HG02759 (cell line): ENCODE data around the gene RAB22A.

Experiments used
- ATAC-seq: cut with Tn5 transposase; IDR thresholded peaks from one replicate; pipeline ENCODE4 v1.9.1; 2021; ENCODE audit warnings: mild to moderate bottlenecking, moderate library complexity; ENCODE audit not compliant: unreplicated experiment

The RAB22A gene, protein sequence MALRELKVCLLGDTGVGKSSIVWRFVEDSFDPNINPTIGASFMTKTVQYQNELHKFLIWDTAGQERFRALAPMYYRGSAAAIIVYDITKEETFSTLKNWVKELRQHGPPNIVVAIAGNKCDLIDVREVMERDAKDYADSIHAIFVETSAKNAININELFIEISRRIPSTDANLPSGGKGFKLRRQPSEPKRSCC

DNA sequence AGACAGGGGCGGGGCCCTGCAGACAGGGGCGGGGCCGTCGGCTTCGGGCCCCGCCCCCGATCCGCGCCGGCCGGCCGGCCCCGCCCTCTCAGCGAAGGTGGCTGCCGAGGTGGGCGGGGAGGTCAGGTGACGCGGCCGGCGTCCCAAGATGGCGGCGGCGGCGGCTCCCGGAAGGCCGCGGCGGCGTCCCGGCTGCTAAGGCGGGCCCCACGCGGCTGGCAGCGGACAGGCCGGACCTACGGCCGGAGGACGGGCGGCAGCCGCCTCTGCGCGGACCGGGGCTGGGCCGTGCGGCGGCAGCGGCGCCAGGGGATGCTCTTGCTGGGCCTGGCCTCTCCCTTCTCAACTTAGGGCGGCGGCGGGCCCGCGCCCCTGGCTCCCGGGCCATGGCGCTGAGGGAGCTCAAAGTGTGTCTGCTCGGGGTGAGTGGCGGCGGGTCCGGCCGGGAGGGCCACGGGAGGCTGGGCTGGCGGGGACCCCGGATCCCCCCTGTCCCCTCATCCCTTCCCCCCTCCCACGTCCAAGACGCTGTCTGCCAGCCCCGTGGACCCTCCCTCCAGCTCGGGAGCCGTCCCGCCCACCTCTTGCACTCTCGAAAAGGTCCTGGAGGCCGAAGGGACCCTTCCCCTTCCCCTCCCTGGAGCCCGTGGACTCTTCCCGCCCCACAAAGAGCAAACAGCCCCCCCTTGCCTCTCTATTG, at the start of gene RAB22A:
TSS of gene RAB22A (plus strand) at position 125 of the 700 bp plus-strand sequence. CDS start at position 387, 262 bp downstream.
- peak; percentile 81 for ATAC-seq

DNA sequence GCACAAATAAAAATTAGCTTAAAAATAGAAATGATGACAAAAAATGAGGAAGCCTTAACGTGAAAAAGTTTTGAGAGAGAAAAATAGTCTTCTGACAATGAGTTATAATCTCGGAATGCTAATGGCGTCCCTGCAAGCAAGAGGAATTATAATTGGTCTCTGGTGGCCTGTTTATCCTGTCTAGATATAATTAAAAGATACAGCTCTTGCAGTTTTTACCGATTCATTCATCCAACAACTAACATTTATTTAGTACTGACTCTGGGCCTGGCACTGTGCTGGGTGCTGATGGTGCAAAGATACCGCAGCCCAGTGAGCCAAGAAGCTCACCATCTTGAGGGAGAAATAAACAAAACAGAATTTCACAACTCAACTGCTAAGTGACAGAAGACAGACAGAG, 49.5 kb upstream of the RAB22A start:
- ATAC-seq: no peak

DNA sequence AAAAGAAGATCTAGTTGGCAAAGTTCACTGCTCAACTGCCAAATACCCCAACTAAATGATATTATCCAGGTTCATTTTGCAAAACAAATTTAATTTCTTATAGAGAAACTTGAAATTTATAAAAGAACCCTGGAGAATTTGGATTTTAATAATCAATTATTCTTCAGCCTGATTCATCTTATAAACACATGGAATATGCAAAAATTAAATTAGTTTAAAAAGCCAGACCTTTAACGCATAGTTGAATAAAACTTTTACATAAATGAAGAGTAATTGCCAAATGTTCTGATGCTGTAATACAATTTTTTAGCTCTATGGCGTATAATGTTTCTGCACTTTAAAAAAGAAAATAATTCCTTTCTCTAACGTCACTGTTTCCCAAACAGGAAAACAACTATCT, 47.9 kb upstream of the RAB22A start:
- no peak for ATAC-seq

DNA sequence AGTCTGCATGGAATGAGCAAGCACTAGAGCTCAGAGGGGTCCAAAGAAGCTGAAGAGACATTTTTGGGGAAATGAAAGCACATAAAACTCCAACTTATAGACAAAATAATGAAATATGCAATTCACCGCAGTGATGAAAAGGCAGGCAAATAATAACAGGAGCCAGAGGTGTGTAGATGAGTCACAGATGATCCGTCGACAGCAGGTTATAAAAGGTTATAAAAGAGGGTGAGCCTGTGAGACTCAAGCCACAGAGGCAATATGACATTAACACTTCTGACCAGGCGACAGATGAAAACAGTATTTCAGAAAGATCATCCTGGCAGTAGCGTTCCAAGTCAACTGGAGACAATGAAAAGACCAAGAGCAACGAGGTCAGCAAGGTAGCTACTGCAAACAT, 45.2 kb upstream of the RAB22A start:
- ATAC-seq: no peak

DNA sequence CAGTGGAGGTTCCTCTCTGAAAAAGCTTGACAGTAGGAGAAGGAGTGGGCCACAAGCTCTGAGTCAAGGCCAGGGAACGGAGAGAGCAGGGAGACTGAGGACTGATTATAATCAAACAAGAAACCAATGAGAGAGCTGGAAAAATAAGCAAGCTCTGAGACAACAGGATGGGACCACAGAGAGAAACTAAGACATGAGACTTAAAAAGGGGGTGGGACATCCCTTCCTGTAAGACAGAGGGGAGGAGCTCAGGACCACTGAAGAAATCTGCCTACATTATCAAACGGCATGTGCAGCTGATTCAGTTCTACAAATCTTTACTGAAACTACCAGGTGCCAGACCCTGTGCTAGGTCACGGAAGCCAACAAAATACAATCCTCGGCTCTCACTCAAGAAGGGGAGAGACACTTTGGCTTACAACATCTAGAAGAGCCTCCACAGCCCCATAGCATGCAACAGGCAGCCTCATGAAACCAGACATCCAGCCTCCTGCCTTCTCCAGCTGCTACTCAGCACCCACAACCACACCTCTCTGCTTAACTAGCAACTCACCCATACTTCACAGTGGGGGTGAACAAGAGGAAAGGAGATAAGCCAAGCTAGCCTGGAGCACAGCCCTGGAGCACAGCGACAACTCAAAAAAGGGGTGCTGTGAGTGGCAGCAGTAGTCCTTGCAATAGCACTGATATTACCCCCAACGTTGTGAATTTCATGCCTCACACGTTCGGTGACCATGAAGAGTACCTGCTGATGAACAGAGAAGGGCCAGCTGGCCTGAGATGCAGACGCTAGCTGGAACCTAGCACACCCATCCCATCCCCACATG, 41.9 kb upstream of the RAB22A start:
- no peak for ATAC-seq

DNA sequence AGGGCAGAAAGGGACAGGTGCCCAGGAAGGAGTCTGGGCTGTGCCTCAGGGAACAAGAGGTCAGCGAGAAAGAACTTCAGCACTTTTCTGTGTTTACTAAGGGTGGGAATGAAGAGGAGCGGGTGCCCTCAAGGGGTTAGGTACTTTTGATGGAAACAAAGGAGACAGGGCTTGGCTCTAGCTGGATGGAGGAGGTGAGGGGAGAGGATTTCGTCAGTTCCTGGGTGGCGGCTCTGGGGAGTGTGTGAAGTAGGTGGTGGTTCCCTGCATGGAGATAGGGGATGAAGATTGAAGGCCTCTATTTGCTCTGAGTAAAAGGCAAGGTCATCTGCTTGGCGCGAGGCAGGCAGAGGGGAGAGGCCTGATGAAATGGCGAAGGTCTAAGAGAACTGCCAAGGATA, 41.1 kb upstream of the RAB22A start:
- no peak for ATAC-seq

DNA sequence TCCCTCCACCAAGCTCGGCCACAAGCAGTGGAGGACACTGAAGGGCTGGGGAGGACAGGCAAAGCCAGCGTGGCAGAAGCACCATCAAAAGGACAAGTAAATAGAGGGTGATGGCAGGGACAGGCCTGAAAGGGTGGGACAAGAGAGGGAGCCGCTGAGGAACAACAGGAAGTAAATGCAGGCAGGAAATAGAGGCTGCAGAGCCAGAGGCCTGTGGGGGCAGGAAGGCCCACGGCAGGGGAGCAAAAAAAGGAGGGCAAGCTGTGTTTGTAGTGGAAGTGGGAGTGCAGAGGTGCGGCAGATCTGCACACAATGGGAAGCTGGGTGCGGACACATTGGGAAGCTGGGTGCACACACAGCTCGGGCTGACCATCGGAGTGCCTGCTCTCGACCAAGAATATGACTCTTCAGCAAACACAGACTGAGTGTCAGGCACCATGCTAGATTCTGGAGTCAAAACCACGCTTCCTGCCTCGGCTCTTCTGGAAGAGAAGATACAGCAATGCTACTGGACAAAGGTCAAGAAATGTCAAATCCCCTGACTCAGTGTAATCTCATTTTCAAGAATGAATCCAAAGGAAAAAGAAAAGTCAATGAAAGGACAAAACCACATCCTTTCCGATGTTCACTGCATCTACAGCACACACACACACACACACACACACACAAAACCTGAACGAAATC, 40.4 kb upstream of the RAB22A start:
- ATAC-seq: no peak

DNA sequence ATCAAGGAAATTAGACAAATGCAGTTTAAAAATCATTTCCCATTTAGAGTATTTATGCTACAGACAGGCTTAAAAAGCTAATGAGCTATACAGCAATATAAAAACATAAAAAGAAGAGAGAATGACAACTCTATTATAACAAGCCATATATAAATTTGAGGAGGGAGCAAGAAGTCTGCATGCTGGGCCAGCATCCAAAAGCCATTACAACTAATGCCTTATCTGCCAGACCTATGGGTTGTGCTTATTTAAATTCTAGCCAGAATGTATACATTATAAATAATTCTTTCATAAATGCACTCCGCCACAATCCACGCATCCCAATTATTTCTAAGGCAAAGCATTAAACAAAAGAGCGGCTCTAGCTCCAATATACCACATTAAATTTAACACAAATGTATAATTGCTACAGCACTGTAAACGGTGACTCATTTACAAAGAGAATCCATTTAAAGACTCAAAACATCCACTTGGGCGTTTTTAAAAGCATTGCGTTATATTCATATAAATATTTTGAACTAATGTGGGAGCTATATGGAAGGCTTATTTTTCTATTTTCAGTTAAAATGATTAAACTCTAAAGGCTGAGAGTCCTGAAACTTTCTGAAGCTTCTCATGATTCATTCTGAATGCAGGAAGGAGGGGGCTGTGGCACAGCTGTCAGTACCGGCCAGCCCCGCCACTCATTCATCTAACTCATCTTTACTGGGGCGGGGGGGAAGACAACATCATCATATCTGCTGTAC, 37.7 kb upstream of the RAB22A start:
- ATAC-seq: no peak

DNA sequence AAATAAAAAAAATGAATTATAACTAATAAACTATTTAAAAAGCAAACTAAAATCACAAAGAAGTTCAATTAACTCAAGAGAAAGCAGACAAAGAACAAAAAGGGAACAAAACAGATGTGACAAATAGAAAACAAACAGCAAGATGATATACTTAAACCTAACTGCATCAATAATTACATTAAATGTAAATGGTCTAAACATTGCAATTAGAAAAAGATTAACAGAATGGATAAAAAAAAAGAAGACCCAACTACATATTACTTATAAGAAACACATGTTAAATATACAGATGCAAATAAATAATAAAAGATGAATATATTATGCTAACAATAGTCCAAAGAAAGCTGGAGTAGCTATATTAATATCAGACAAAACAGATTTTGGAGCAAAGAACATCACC, 35.1 kb upstream of the RAB22A start:
- no peak for ATAC-seq

DNA sequence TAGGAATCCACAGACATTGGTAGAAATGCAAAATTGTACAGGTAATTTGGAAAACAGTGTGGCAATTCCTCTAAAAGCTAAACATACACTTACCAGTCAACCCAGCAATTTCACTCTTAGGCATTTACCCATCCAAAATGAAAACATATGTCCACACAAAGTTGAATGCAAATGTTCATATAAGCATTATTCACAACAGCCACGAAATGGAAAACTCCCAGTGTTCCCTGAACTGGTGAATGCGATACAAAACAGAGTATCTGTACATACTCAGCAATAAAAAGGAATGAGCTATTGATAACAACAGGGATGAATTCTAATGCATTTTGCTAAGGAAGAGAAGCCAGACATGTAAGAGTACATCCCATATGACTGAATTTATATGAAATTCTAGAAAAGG, 32.4 kb upstream of the RAB22A start:
- no peak for ATAC-seq

DNA sequence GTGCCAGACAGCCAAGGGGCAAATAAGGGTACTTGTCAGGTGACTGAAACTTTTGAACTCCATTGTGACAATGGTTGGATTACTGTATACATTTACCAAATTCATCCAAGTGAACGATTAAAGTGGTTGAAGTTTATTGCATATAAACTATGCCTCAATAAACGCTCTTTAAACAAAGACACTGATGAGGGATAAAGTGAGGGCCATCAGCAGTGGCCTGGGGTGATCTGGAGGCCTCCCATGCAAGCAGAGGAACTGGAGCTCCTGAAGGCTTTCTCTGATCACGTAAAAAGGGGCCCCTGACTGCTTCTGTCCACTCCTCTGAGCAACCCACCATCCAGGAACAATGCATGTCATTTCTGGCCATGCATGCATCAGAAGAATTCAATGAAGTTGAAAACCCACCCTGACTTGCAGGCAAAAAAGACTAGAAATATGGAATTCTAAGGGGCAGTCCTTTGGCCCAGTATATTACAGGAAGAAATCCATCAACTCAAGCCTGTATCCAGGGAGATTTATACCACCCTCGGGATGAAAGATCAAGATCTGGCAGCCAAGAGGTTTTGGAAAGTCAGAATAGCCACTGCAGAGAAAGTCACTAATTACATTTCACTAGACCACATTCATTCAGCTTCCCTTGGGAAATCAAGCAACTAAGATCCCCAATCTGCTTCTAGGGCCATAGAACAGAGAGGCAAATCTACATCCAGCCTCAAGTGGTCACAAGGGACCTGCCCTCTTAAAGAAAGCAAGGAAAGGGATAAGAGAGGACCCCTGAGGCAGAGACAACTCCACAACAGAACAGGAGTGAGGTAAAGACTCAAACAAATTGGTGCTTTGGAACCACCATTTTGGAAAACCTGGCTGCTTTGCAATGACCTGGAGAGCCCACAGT, 31.7 kb upstream of the RAB22A start:
- no peak for ATAC-seq

DNA sequence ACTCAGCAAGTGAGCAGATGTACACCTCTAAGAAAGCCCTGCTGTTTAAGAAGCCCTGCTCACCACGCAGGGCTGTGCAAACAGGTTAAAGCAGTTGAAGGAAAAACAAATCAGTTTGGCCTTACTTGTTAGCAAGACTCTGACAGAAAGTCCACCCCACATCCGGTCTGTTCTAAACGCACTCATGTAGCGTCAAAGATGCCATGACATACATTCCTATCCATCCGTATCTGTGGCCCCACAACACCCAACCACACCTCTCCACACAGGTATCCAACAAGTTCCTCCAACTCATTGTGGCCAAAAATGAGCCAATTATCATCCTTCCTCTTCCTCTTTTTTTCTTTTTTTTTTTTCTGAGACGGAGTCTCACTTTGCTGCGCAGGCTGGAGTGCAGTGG, 22.8 kb upstream of the RAB22A start:
- no peak for ATAC-seq

DNA sequence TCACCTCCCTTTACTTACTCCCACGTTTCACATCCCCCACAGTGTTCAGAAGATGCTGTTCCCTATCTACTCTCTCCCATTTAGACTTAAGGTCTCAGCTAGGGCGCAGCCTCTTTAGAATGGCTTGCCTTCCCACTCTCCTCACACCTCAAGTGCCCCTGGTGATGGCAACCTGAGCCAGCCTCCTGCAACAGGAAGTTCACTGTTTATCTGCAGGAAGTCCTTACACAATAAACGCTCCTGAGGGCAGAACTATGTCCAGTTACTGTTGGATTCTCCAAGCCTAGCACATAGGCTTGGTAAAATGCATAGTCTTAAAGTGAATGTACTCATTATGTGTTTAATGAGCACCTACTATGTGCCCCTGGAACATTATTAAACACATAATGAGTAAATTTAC, 21.9 kb upstream of the RAB22A start:
- ATAC-seq: no peak

DNA sequence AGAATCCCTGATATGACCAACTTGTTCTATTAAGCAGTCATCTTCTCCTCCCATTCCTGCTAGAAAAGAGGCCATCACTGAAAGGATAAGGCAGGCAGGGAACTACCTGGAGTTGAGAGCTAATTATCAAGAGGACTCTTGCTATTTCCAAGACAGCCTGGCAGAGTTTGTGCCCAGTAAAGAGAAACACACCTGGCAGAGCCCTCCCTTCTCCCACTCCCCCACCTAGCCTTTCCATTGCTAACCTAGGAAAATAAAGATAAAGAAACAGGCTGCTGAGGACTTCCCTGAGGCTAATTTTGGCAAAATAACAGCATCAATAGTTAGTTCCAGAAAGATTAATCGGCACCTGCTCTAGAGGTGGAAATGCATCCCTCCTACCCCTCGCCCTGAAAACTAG, 20.4 kb upstream of the RAB22A start:
- no peak for ATAC-seq

DNA sequence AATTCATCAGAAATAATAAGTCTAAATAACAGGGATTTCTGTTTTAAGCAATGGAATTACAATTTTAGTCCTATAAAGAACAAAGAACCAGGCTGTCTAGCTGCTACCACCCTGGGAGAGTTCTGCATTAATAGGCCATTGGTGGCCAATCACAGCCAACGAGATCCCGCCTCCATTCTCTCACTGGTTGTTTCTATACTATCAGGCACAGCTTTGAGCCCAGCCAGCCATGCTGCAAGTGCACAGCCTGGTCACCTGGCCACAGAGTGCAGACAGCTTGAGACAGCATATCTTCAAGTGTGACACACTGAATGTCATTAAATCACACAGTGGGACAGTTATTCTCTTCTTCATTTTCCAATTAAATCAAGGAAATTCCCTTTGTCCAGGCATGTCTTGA, 16.1 kb upstream of the RAB22A start:
- ATAC-seq: no peak

DNA sequence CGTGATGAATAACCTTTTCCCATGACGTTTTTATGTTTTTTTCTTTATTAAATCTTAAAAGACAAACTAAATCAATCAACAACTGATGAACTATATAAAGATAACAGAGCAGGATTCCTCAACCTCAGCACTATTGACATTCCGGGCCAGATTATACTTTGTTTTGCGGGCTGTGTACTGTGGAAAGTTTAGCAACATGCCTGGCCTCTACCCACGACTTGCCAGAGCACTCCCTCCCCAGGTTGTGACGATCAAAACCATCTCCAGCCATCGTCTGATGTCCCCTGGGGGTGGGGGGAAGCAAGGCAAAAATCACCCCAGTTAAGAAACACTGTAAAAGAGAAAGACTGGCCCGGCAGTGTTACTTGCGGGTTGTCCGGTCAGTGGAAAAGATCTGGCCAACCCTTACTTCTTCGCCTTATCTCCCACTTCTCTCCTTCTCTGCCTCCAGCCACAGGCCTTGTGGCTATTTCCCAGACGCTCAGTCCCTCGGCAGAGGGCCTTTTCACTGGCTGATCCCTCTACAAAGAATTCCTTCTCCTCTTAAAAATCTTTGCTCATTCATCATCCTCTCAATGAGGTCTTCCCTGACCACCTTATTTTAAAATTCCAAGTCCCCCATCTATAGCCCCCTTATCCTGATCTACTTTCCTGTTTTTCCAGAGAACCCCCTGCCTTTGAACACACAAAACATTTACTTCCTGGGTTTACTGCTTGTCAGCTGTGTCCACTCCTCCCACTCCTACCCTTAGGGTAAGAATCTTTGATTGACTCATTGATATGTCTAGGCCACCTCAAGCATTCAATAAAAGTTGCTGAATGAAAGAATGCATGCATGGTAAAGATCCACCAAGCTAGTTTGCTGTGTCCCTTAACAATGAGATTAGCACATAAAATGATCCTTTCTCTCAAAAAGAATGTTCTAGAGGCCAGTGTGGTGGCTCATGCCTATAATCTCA, 14.7 kb upstream of the RAB22A start:
- ATAC-seq: no peak

DNA sequence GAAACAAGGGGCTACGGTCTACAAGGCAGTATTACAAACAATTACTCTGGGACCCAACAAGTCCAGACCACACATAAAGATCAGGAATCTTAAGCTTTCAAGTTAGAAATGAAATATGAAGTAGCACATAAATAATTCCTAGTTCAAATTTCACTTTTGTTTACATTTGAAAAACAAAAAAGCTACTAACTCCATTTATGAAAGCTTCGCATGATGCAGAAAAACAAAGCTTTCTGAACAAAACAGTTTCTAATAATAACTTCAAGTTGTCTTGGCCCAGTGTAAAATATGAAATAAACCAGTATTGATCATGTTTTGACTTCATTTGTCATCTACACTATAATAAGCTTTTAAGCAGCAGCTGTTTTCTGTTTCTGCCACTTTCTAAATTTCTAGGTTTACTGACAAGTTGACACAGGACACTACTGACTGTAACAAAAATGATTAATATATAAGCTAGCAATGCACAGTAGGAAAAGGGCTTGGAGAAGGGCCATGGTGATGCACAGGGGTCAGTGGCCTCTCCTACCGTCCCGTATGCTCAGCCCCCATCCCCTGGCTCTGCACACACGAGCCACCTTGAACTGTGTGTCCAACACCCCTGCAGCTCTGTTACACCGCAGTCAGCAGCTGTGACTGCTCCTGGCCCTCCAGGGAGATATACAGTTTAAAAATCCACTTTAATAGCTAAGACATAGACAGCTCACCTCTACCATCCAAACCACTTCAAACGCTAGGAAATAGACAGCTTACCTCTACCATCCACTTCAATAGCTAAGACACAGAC, 13.3 kb upstream of the RAB22A start:
- no peak for ATAC-seq

DNA sequence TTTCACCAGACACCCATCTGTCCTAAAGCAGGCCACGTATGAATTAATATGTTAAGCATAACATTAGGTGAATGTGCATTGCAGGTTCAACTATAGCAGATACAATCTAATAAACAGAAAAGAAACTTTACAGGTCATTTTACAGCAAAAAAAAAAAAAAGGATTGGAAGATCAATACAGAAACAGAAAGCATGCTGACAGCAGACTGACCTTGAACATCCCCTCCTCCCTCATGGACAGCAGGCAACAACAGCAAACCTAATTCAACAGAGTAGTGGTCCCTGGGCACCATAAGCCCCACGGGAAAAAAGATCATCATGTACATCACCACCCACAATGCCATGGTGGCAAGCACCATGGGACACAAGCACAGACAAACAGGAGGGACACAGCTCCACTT, 12.1 kb upstream of the RAB22A start:
- ATAC-seq: no peak
